ENCODE results near the gene ABHD18.
"Not testable (repeated sequence)": the region's sequence is repeated elsewhere in the genome, so short reads cannot be mapped to it uniquely, and the experiment has no call there.

The ABHD18 gene

GRCh38 chr4:127965062-127965802, at the start of gene ABHD18, which contains the start of gene MFSD8:
Gene ABHD18, plus strand, starts transcription at chr4:127965406. Its CDS starts 17,550 bp downstream, at chr4:127982956.
Gene MFSD8, minus strand, starts transcription at chr4:127965173. Its CDS starts 40 bp downstream, at chr4:127965133.
- peak; percentile 92 for DNase-seq

GRCh38 chr4:127916512-127916911, 48.7 kb upstream of the ABHD18 start:
- no peak for DNase-seq

- DNase-seq = no peak
Measured at GRCh38 chr4:127917151-127917550, 48.1 kb upstream of the ABHD18 start.

GRCh38 chr4:127920521-127920920, 44.7 kb upstream of the ABHD18 start:
- no peak for DNase-seq

- DNase-seq = no peak
Measured at GRCh38 chr4:127922226-127922625, 43.0 kb upstream of the ABHD18 start.

- not testable (repeated sequence) for DNase-seq
Measured at GRCh38 chr4:127925720-127926119, 39.5 kb upstream of the ABHD18 start.

- DNase-seq = no peak
Measured at GRCh38 chr4:127930175-127930574, 35.0 kb upstream of the ABHD18 start.

GRCh38 chr4:127931836-127932235, 33.4 kb upstream of the ABHD18 start:
- DNase-seq = not testable (repeated sequence)

- no peak for DNase-seq
Measured at GRCh38 chr4:127936974-127937373, 28.2 kb upstream of the ABHD18 start.

- no peak for DNase-seq
Measured at GRCh38 chr4:127957105-127957504, 8.1 kb upstream of the ABHD18 start.

GRCh38 chr4:127959794-127960193, 5.4 kb upstream of the ABHD18 start:
- no peak for DNase-seq

- not testable (repeated sequence) for DNase-seq
Measured at GRCh38 chr4:127963633-127964398, 1.4 kb upstream of the ABHD18 start.

- DNase-seq = not testable (repeated sequence)
Measured at GRCh38 chr4:127964426-127965061, 662 bp upstream of the ABHD18 start.

GRCh38 chr4:127965803-127966175, 583 bp downstream of the ABHD18 start:
- peak; percentile 70 for DNase-seq

- DNase-seq = peak; percentile 5
Measured at GRCh38 chr4:127967141-127967775, 2.1 kb downstream of the ABHD18 start.

GRCh38 chr4:127968586-127968985, 3.4 kb downstream of the ABHD18 start:
- no peak for DNase-seq

- not testable (repeated sequence) for DNase-seq
Measured at GRCh38 chr4:127970925-127971324, 5.7 kb downstream of the ABHD18 start.

- DNase-seq = no peak
Measured at GRCh38 chr4:127975121-127975770, 10.0 kb downstream of the ABHD18 start.

- no peak for DNase-seq
Measured at GRCh38 chr4:127978930-127979329, 13.7 kb downstream of the ABHD18 start.

- no peak for DNase-seq
Measured at GRCh38 chr4:127982445-127982844, 17.2 kb downstream of the ABHD18 start.

- no peak for DNase-seq
Measured at GRCh38 chr4:127985989-127986388, 20.8 kb downstream of the ABHD18 start.

GRCh38 chr4:127988638-127989037, 23.4 kb downstream of the ABHD18 start:
- DNase-seq = no peak

GRCh38 chr4:127993151-127993550, 27.9 kb downstream of the ABHD18 start:
- no peak for DNase-seq

Measured in NCI-H2171 treated with DMSO at 0.1 percent for 48 hours (cell line).